Uterus (tissue), 2 donors: Measurements from ENCODE around the gene FLNB.

ENCODE experiments used
- POLR2A ChIP-seq, 2 donors: fragments of 450-650 bp; IDR thresholded peaks; one replicate each; pipeline ENCODE4 v1.6.1; 2016; ENCODE audit warnings: antibody characterized with exemption in 2 of 2, mild to moderate bottlenecking in 1 of 2, moderate library complexity in 1 of 2
- TF ChIP-seq, protein P1 (sequence below), 4 experiments: fragments of 200-600 bp in 2 of 4; fragments of 450-650 bp in 2 of 4; sonication (generic) in 2 of 4; IDR thresholded peaks; one replicate each; pipeline ENCODE4 v1.5.1; 2016 to 2019; ENCODE audit warnings: antibody characterized with exemption in 4 of 4, mild to moderate bottlenecking in 2 of 4, moderate library complexity in 1 of 4

- TF ChIP-seq POLR2A (IDR thresholded peaks at IDR 0.05) = no peak
- TF ChIP-seq, protein P1, sequence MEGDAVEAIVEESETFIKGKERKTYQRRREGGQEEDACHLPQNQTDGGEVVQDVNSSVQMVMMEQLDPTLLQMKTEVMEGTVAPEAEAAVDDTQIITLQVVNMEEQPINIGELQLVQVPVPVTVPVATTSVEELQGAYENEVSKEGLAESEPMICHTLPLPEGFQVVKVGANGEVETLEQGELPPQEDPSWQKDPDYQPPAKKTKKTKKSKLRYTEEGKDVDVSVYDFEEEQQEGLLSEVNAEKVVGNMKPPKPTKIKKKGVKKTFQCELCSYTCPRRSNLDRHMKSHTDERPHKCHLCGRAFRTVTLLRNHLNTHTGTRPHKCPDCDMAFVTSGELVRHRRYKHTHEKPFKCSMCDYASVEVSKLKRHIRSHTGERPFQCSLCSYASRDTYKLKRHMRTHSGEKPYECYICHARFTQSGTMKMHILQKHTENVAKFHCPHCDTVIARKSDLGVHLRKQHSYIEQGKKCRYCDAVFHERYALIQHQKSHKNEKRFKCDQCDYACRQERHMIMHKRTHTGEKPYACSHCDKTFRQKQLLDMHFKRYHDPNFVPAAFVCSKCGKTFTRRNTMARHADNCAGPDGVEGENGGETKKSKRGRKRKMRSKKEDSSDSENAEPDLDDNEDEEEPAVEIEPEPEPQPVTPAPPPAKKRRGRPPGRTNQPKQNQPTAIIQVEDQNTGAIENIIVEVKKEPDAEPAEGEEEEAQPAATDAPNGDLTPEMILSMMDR (IDR thresholded peaks at IDR 0.05) = no peak
These were observed 135.3 kb downstream of the FLNB start for GRCh38 chr3:58143417-58144055.
